HUDEP-2 (cell line): ENCODE data around the gene BMPR1A.
"Not testable (repeated sequence)": the region's sequence is repeated elsewhere in the genome, so short reads cannot be mapped to it uniquely, and the experiment has no call there.

ENCODE experiments used
- DNase-seq, 76 experiments: peaks; one replicate each; lab custom pipeline; 2025; ENCODE audit not compliant: unreplicated experiment in 76 of 76; lab: John Stamatoyannopoulos, UW

Gene BMPR1A

GRCh38 chr10:86728056-86728455, 28.4 kb upstream of the BMPR1A start:
- no peak for DNase-seq

- no peak for DNase-seq
Observed at GRCh38 chr10:86729677-86730076, 26.7 kb upstream of the BMPR1A start.

GRCh38 chr10:86730227-86730626, 26.2 kb upstream of the BMPR1A start:
- DNase-seq, result no peak

- DNase-seq, result no peak
Observed at GRCh38 chr10:86732771-86733170, 23.6 kb upstream of the BMPR1A start.

- DNase-seq, result no peak
Observed at GRCh38 chr10:86733260-86733671, 23.2 kb upstream of the BMPR1A start.

- no peak for DNase-seq
Observed at GRCh38 chr10:86734207-86734988, 22.0 kb upstream of the BMPR1A start.

- DNase-seq, result not testable (repeated sequence)
Observed at GRCh38 chr10:86735278-86735677, 21.1 kb upstream of the BMPR1A start.

- DNase-seq, result no peak
Observed at GRCh38 chr10:86742230-86742629, 14.2 kb upstream of the BMPR1A start.

- no peak for DNase-seq
Observed at GRCh38 chr10:86744067-86744725, 12.2 kb upstream of the BMPR1A start.

- DNase-seq, result no peak
Observed at GRCh38 chr10:86747796-86748581, 8.4 kb upstream of the BMPR1A start.

GRCh38 chr10:86749854-86750253, 6.6 kb upstream of the BMPR1A start:
- no peak for DNase-seq

- no peak for DNase-seq
Observed at GRCh38 chr10:86751477-86751876, 4.9 kb upstream of the BMPR1A start.

- DNase-seq, result peak in 9 of 76 experiments; percentile 7 to 26 (median 15)
Observed at GRCh38 chr10:86752311-86752710, 4.1 kb upstream of the BMPR1A start.

- DNase-seq, result no peak
Observed at GRCh38 chr10:86753051-86753450, 3.4 kb upstream of the BMPR1A start.

- DNase-seq, result no peak
Observed at GRCh38 chr10:86753638-86754434, 2.6 kb upstream of the BMPR1A start.

- peak in 3 of 76 experiments; percentile 23 to 59 (median 33) for DNase-seq
Observed at GRCh38 chr10:86755454-86755739, 1.0 kb upstream of the BMPR1A start.

- DNase-seq, result peak in 73 of 76 experiments; percentile 16 to 92 (median 75)
Observed at GRCh38 chr10:86755740-86756510, 494 bp upstream of the BMPR1A start.

GRCh38 chr10:86757113-86757972, 924 bp downstream of the BMPR1A start:
- DNase-seq, result peak in 16 of 76 experiments; percentile 5 to 55 (median 22)
